ENCODE measurements around the gene CLIP1. TPM values are rescaled to one million over a fixed set of nuclear protein-coding genes. Genes with fewer than 3 reads are reported as not detected.
"Not testable (repeated sequence)": the region's sequence is repeated elsewhere in the genome, so short reads cannot be mapped to it uniquely, and the experiment has no call there.

CLIP1 gene
- total RNA-seq, 2 experiments from 2014 or later = 11.2 to 25.6 TPM

- Histone ChIP-seq H3K4me2 (ENCODE audit: low read length) (no peak overlapping the region), H3K36me3 (ENCODE audit: insufficient read depth, low read length) (peaks cover 11% of the 10 kb centered on the region), H4K20me1 (ENCODE audit: insufficient read depth, low read length) (no peaks in the 10 kb centered on the region), H3K9me3 (ENCODE audit: low read length) (no peaks in the 10 kb centered on the region), H3K27ac (ENCODE audit: low read depth, low read length, poor library complexity, severe bottlenecking) (no peak overlapping the region), H3K4me1 (ENCODE audit: insufficient read depth, low read length, poor library complexity, severe bottlenecking) (no peaks in the 10 kb centered on the region), H2AFZ (ENCODE audit: low read length) (no peak overlapping the region), H3K79me2 (ENCODE audit: insufficient read depth, low read depth, low read length) (no peaks in the 10 kb centered on the region), H3K4me3 (ENCODE audit: low read depth, low read length, poor library complexity, severe bottlenecking) (no peak overlapping the region), H3K9me2 (ENCODE audit: insufficient read depth, low read length) (no peaks in the 10 kb centered on the region)
- TF ChIP-seq EZH2phosphoT487 (IDR thresholded peaks at IDR 0.05; ENCODE audit: borderline replicate concordance, low read depth, low read length) (no peak), CTCF (conservative IDR thresholded peaks at IDR 0.05; ENCODE audit: low read length) (no peak)
- DNase-seq (ENCODE audit: low spot score) = no peak
- CTCF ChIA-PET (ENCODE audit: unreplicated experiment) = no interaction called here
- BruUV-seq (replicated peaks) = no TSS peak
- intact Hi-C loops (cut with micrococcal nuclease; ENCODE audit: unreplicated experiment) = no loop called here
- POLR2A ChIA-PET = interaction anchor here (0.6 kb wide), 1 partner anchor 40 kb away, joined by 3 read pairs; no protein-coding TSS in a partner anchor
Observed at GRCh38 chr12:122374707-122375106, 47.8 kb downstream of the CLIP1 start.

GRCh38 chr12:122371475-122372045 lies 50.9 kb downstream of the CLIP1 start:
- POLR2A ChIA-PET = interaction anchor here (0.7 kb wide), 1 partner anchor 57 kb away, joined by 3 read pairs; no protein-coding TSS in a partner anchor
- Histone ChIP-seq H2AFZ (ENCODE audit: low read length) (no peak overlapping the region), H3K27ac (ENCODE audit: low read depth, low read length, poor library complexity, severe bottlenecking) (no peak overlapping the region), H4K20me1 (ENCODE audit: insufficient read depth, low read length) (no peaks in the 10 kb centered on the region), H3K9me2 (ENCODE audit: insufficient read depth, low read length) (no peaks in the 10 kb centered on the region), H3K4me3 (ENCODE audit: low read depth, low read length, poor library complexity, severe bottlenecking) (no peak overlapping the region), H3K36me3 (ENCODE audit: insufficient read depth, low read length) (peaks cover 11% of the 10 kb centered on the region), H3K9me3 (ENCODE audit: low read length) (no peaks in the 10 kb centered on the region), H3K4me1 (ENCODE audit: insufficient read depth, low read length, poor library complexity, severe bottlenecking) (no peaks in the 10 kb centered on the region), H3K4me2 (ENCODE audit: low read length) (no peak overlapping the region), H3K79me2 (ENCODE audit: insufficient read depth, low read depth, low read length) (no peaks in the 10 kb centered on the region)
- intact Hi-C loops (cut with micrococcal nuclease; ENCODE audit: unreplicated experiment) = no loop called here
- no peak for TF ChIP-seq EZH2phosphoT487 (IDR thresholded peaks at IDR 0.05; ENCODE audit: borderline replicate concordance, low read depth, low read length)
- TF ChIP-seq CTCF (conservative IDR thresholded peaks at IDR 0.05; ENCODE audit: low read length) = no peak
- no peak for DNase-seq (ENCODE audit: low spot score)
- no TSS peak for BruUV-seq (replicated peaks)
- CTCF ChIA-PET (ENCODE audit: unreplicated experiment) = no interaction called here

GRCh38 chr12:122368361-122369073 lies 54.0 kb downstream of the CLIP1 start:
- no TSS peak for BruUV-seq (replicated peaks)
- Histone ChIP-seq H3K9me3 (ENCODE audit: low read length) (no peaks in the 10 kb centered on the region), H3K79me2 (ENCODE audit: insufficient read depth, low read depth, low read length) (no peaks in the 10 kb centered on the region), H3K4me3 (ENCODE audit: low read depth, low read length, poor library complexity, severe bottlenecking) (no peak overlapping the region), H3K9me2 (ENCODE audit: insufficient read depth, low read length) (no peaks in the 10 kb centered on the region), H3K36me3 (ENCODE audit: insufficient read depth, low read length) (peaks cover 8% of the 10 kb centered on the region), H3K27ac (ENCODE audit: low read depth, low read length, poor library complexity, severe bottlenecking) (no peak overlapping the region), H4K20me1 (ENCODE audit: insufficient read depth, low read length) (no peaks in the 10 kb centered on the region), H2AFZ (ENCODE audit: low read length) (no peak overlapping the region), H3K4me2 (ENCODE audit: low read length) (no peak overlapping the region), H3K4me1 (ENCODE audit: insufficient read depth, low read length, poor library complexity, severe bottlenecking) (no peaks in the 10 kb centered on the region)
- ChIA-PET POLR2A (interaction anchor here (0.5 to 0.8 kb wide), 2 partner anchors 13 to 90 kb away, joined by 3 to 5 read pairs; no protein-coding TSS in a partner anchor), CTCF (ENCODE audit: unreplicated experiment) (no interaction called here)
- intact Hi-C loops (cut with micrococcal nuclease; ENCODE audit: unreplicated experiment) = no loop called here
- DNase-seq (ENCODE audit: low spot score) = no peak
- TF ChIP-seq EZH2phosphoT487 (IDR thresholded peaks at IDR 0.05; ENCODE audit: borderline replicate concordance, low read depth, low read length) (no peak), CTCF (conservative IDR thresholded peaks at IDR 0.05; ENCODE audit: low read length) (no peak)

GRCh38 chr12:122367632-122368031 lies 54.8 kb downstream of the CLIP1 start:
- H3K9me3 ChIP-seq (ENCODE audit: low read length); BruUV-seq (replicated peaks); H3K9me2 ChIP-seq (ENCODE audit: insufficient read depth, low read length); CTCF ChIA-PET (ENCODE audit: unreplicated experiment); H3K27ac ChIP-seq (ENCODE audit: low read depth, low read length, poor library complexity, severe bottlenecking); H3K4me1 ChIP-seq (ENCODE audit: insufficient read depth, low read length, poor library complexity, severe bottlenecking); H2AFZ ChIP-seq (ENCODE audit: low read length); H3K4me3 ChIP-seq (ENCODE audit: low read depth, low read length, poor library complexity, severe bottlenecking); H3K79me2 ChIP-seq (ENCODE audit: insufficient read depth, low read depth, low read length); H3K4me2 ChIP-seq (ENCODE audit: low read length); POLR2A ChIA-PET; DNase-seq (ENCODE audit: low spot score); intact Hi-C loops (cut with micrococcal nuclease; ENCODE audit: unreplicated experiment); H3K36me3 ChIP-seq (ENCODE audit: insufficient read depth, low read length); H4K20me1 ChIP-seq (ENCODE audit: insufficient read depth, low read length): not testable (repeated sequence)
